NCI-H2196 (cell line): ENCODE measurements around the gene TRPC4AP.
"Not testable (repeated sequence)": the region's sequence is repeated elsewhere in the genome, so short reads cannot be mapped to it uniquely, and the experiment has no call there.

Experiments
- DNase-seq: peaks from one replicate; lab custom pipeline; 2025; ENCODE audit not compliant: unreplicated experiment; lab: John Stamatoyannopoulos, UW

TRPC4AP gene

GRCh38 chr20:35092524-35093266 lies at the start of gene TRPC4AP:
Gene TRPC4AP, minus strand, starts transcription at chr20:35092807. Its CDS starts 26 bp downstream, at chr20:35092781.
- DNase-seq = peak; percentile 91

GRCh38 chr20:35135867-35136586 lies 43.4 kb upstream of the TRPC4AP start:
- no peak for DNase-seq

- no peak for DNase-seq
Measured at GRCh38 chr20:35134880-35135279, 42.3 kb upstream of the TRPC4AP start.

- no peak for DNase-seq
Measured at GRCh38 chr20:35134472-35134871, 41.9 kb upstream of the TRPC4AP start.

GRCh38 chr20:35133735-35134134 lies 41.1 kb upstream of the TRPC4AP start:
- no peak for DNase-seq

- DNase-seq = no peak
Measured at GRCh38 chr20:35133031-35133430, 40.4 kb upstream of the TRPC4AP start.

GRCh38 chr20:35131934-35132333 lies 39.3 kb upstream of the TRPC4AP start:
- DNase-seq = no peak

GRCh38 chr20:35129647-35130069 lies 37.1 kb upstream of the TRPC4AP start:
- DNase-seq = no peak

GRCh38 chr20:35125753-35126152 lies 33.1 kb upstream of the TRPC4AP start:
- no peak for DNase-seq

- DNase-seq = no peak
Measured at GRCh38 chr20:35122756-35123405, 30.3 kb upstream of the TRPC4AP start.

GRCh38 chr20:35121186-35121585 lies 28.6 kb upstream of the TRPC4AP start:
- DNase-seq = no peak

GRCh38 chr20:35120012-35120701 lies 27.6 kb upstream of the TRPC4AP start:
- no peak for DNase-seq

GRCh38 chr20:35117629-35118028 lies 25.0 kb upstream of the TRPC4AP start:
- DNase-seq = no peak

GRCh38 chr20:35117196-35117595 lies 24.6 kb upstream of the TRPC4AP start:
- no peak for DNase-seq

- DNase-seq = no peak
Measured at GRCh38 chr20:35116258-35116657, 23.7 kb upstream of the TRPC4AP start.

GRCh38 chr20:35115606-35116005 lies 23.0 kb upstream of the TRPC4AP start:
- no peak for DNase-seq

GRCh38 chr20:35112276-35112675 lies 19.7 kb upstream of the TRPC4AP start:
- DNase-seq = not testable (repeated sequence)

- DNase-seq = no peak
Measured at GRCh38 chr20:35111141-35111888, 18.7 kb upstream of the TRPC4AP start.

GRCh38 chr20:35108921-35109320 lies 16.3 kb upstream of the TRPC4AP start:
- DNase-seq = no peak

- no peak for DNase-seq
Measured at GRCh38 chr20:35106827-35107380, 14.3 kb upstream of the TRPC4AP start.
